H9 (cell line): ENCODE data around the gene KTN1. TPM values are rescaled to one million over a fixed set of nuclear protein-coding genes. Genes with fewer than 3 reads are reported as not detected.

Experiments
- DNase-seq: peaks from one replicate; pipeline ENCODE4 v3.0.0-alpha.2; 2017
- H2AFZ ChIP-seq: one replicate; pipeline ENCODE4 v1.6.1; 2013; ENCODE audit warnings: mild to moderate bottlenecking, low read length, control low read depth, moderate library complexity
- H2AK5ac ChIP-seq: 2 replicates; pipeline ENCODE4 v1.6.1; 2013; ENCODE audit warnings: low read length, control low read depth, mixed read lengths; ENCODE audit not compliant: insufficient read length
- H2BK120ac ChIP-seq: one replicate; pipeline ENCODE4 v1.6.1; 2013; ENCODE audit warnings: low read depth, mild to moderate bottlenecking, low read length, control low read depth, inconsistent platforms; ENCODE audit not compliant: poor library complexity, severe bottlenecking
- H2BK12ac ChIP-seq: 2 replicates; pipeline ENCODE4 v1.6.1; 2013; ENCODE audit warnings: low read length, control low read depth, mixed read lengths, low read depth; ENCODE audit not compliant: insufficient read length
- H2BK15ac ChIP-seq: 2 replicates; pipeline ENCODE4 v1.6.1; 2013; ENCODE audit warnings: low read depth, low read length, control low read depth
- H2BK20ac ChIP-seq: one replicate; pipeline ENCODE4 v1.6.1; 2013; ENCODE audit warnings: low read depth, mild to moderate bottlenecking, low read length, control low read depth, inconsistent platforms; ENCODE audit not compliant: poor library complexity, severe bottlenecking
- H2BK5ac ChIP-seq: 2 replicates; pipeline ENCODE4 v1.6.1; 2013; ENCODE audit warnings: low read length, control low read depth, mixed read lengths; ENCODE audit not compliant: insufficient read length
- H3K14ac ChIP-seq: 2 replicates; pipeline ENCODE4 v1.6.1; 2013; ENCODE audit warnings: low read length, control low read depth; ENCODE audit not compliant: insufficient read depth
- H3K18ac ChIP-seq: 2 replicates; pipeline ENCODE4 v1.6.1; 2013; ENCODE audit warnings: low read depth, mild to moderate bottlenecking, mixed read lengths, low read length, control low read depth; ENCODE audit not compliant: insufficient read length
- H3K23ac ChIP-seq: 2 replicates; pipeline ENCODE4 v1.6.1; 2013; ENCODE audit warnings: low read length, control low read depth, mixed read lengths, low read depth; ENCODE audit not compliant: insufficient read length
- H3K23me2 ChIP-seq: 2 replicates; pipeline ENCODE4 v1.6.1; 2013; ENCODE audit warnings: low read depth, mild to moderate bottlenecking, mixed read lengths, low read length, control low read depth; ENCODE audit not compliant: insufficient read length, poor library complexity, severe bottlenecking
- H3K27ac ChIP-seq: 2 replicates; pipeline ENCODE4 v1.5.1; 2013; ENCODE audit warnings: low read length, control low read depth, mixed read lengths, low read depth; ENCODE audit not compliant: insufficient read length
- H3K27me3 ChIP-seq: 2 replicates; pipeline ENCODE4 v1.6.1; 2013; ENCODE audit warnings: low read length, control low read depth, inconsistent platforms; ENCODE audit not compliant: insufficient read depth
- H3K4ac ChIP-seq: 2 replicates; pipeline ENCODE4 v1.6.1; 2013; ENCODE audit warnings: low read depth, mild to moderate bottlenecking, control low read depth, inconsistent platforms, low read length, moderate library complexity
- H3K4me1 ChIP-seq: 2 replicates; pipeline ENCODE4 v1.6.1; 2013; ENCODE audit warnings: low read length, control low read depth, inconsistent platforms; ENCODE audit not compliant: insufficient read depth
- H3K4me2 ChIP-seq: 2 replicates; pipeline ENCODE4 v1.6.1; 2013; ENCODE audit warnings: low read length, control low read depth, mixed read lengths; ENCODE audit not compliant: insufficient read length, insufficient read depth
- H3K56ac ChIP-seq: 2 replicates; pipeline ENCODE4 v1.6.1; 2013; ENCODE audit warnings: low read depth, mild to moderate bottlenecking, mixed read lengths, low read length, control low read depth; ENCODE audit not compliant: insufficient read length
- H3K79me1 ChIP-seq: 2 replicates; pipeline ENCODE4 v1.6.1; 2013; ENCODE audit warnings: low read depth, mild to moderate bottlenecking, moderate library complexity, low read length, control low read depth, inconsistent platforms; ENCODE audit not compliant: insufficient read depth, poor library complexity, severe bottlenecking
- H3K79me2 ChIP-seq: 2 replicates; pipeline ENCODE4 v1.6.1; 2013; ENCODE audit warnings: low read length, control low read depth, inconsistent platforms; ENCODE audit not compliant: insufficient read depth
- H3K9ac ChIP-seq: 2 replicates; pipeline ENCODE4 v1.6.1; 2013; ENCODE audit warnings: low read length, control low read depth, mixed read lengths; ENCODE audit not compliant: insufficient read length; ENCODE audit errors: extremely low read depth
- H3K9me3 ChIP-seq: one replicate; pipeline ENCODE4 v1.6.1; 2013; ENCODE audit warnings: low read depth, low read length, inconsistent platforms; ENCODE audit not compliant: control insufficient read depth
- H3T11ph ChIP-seq: one replicate; pipeline ENCODE4 v1.6.1; 2013; ENCODE audit warnings: mild to moderate bottlenecking, low read length, control low read depth, inconsistent platforms
- H4K20me1 ChIP-seq: one replicate; pipeline ENCODE4 v1.6.1; 2013; ENCODE audit not compliant: control insufficient read depth, insufficient read length, insufficient read depth
- H4K5ac ChIP-seq: 2 replicates; pipeline ENCODE4 v1.6.1; 2013; ENCODE audit warnings: low read depth, mild to moderate bottlenecking, mixed read lengths, low read length, control low read depth; ENCODE audit not compliant: insufficient read length
- H4K8ac ChIP-seq: replicated peaks from 2 replicates; pipeline ENCODE4 v1.6.1; 2013; ENCODE audit warnings: low read length, control low read depth, mixed read lengths, low read depth; ENCODE audit not compliant: insufficient read length
- H4K91ac ChIP-seq: 2 replicates; pipeline ENCODE4 v1.6.1; 2013; ENCODE audit warnings: low read depth, mild to moderate bottlenecking, moderate library complexity, mixed read lengths, low read length, control low read depth; ENCODE audit not compliant: insufficient read length
- H3K27ac Mint-ChIP-seq, 3 experiments: 2 replicates in 2 of 3; 3 replicates in 1 of 3; pipeline ENCODE4 v1.8.0; 2020 to 2021; ENCODE audit warnings: mixed read lengths in 3 of 3, mild to moderate bottlenecking in 1 of 3, moderate library complexity in 1 of 3
- H3K27me3 Mint-ChIP-seq: 2 replicates; pipeline ENCODE4 v1.8.0; 2021; ENCODE audit warnings: low read depth, mild to moderate bottlenecking, moderate library complexity, mixed read lengths
- H3K36me3 Mint-ChIP-seq, 3 experiments: 2 replicates in 2 of 3; 3 replicates in 1 of 3; pipeline ENCODE4 v1.8.0; 2020 to 2021; ENCODE audit warnings: low read depth in 3 of 3, mixed read lengths in 3 of 3; ENCODE audit not compliant: insufficient read depth in 1 of 3
- H3K4me1 Mint-ChIP-seq, 2 experiments: 2 replicates each; pipeline ENCODE4 v1.8.0; 2020; ENCODE audit warnings: mixed read lengths in 2 of 2
- H3K4me3 Mint-ChIP-seq, 2 experiments: 2 replicates in 1 of 2; 3 replicates in 1 of 2; pipeline ENCODE4 v1.8.0; 2020 to 2021; ENCODE audit warnings: mild to moderate bottlenecking in 2 of 2, mixed read lengths in 2 of 2, moderate library complexity in 1 of 2
- H3K9me3 Mint-ChIP-seq, 2 experiments: 2 replicates in 1 of 2; 3 replicates in 1 of 2; pipeline ENCODE4 v1.8.0; 2020; ENCODE audit warnings: mild to moderate bottlenecking in 2 of 2, mixed read lengths in 2 of 2, moderate library complexity in 1 of 2
- CTCF ChIP-seq: fragments of 200-600 bp; sonication (generic); conservative IDR thresholded peaks from 3 replicates; pipeline ENCODE4 v1.8.0; 2021; ENCODE audit warnings: antibody characterized with exemption, mild to moderate bottlenecking
- WGBS: extraction: QIAGEN DNeasy Blood & Tissue Kit; methylation state at CpG from one replicate; pipeline ENCODE4 v1.1.7; 2013; ENCODE audit warnings: missing lambda C conversion rate, low lambda C conversion rate, mixed read lengths; ENCODE audit not compliant: insufficient read length; ENCODE audit errors: extremely low coverage; 5-methylcytosine and 5-hydroxymethylcytosine counted together
- total RNA-seq: library from RNA; stranded (reverse); gene quantifications from 2 replicates; pipeline ENCODE4 v1.2.1, GENCODE V29; 2021

The KTN1 gene
- total RNA-seq, 1 experiment from 2014 or later: 128 TPM

- H3K9me3 ChIP-seq: no peaks in the 10 kb centered on the region
- Mint-ChIP-seq H3K27me3 (no peaks in the 10 kb centered on the region), H3K4me3 (no peak overlapping the region), H3K4me1 (peaks cover 16 to 20% of the 10 kb centered on the region in 2 experiments), H3K27ac (no peak overlapping the region; a peak in 2 of 7 replicates), H3K36me3 (peaks cover 10 to 16% (median 10%) of the 10 kb centered on the region in 3 experiments; a peak in 4 of 7 replicates), H3K9me3 (peaks cover 4 to 6% of the 10 kb centered on the region in 2 experiments; a peak in 3 of 5 replicates)
- H4K20me1 ChIP-seq: no peaks in the 10 kb centered on the region
- no peak overlapping the region for H3K4ac ChIP-seq
- no peak overlapping the region for H3K4me2 ChIP-seq
- no peak overlapping the region for H2BK120ac ChIP-seq
- H4K5ac ChIP-seq: no peak overlapping the region
- WGBS: no CpG with 5 or more reads among the region's 5 CpGs
- no peak overlapping the region for H2AK5ac ChIP-seq
- H2BK5ac ChIP-seq: no peak overlapping the region
- TF ChIP-seq CTCF: no peak
- H4K91ac ChIP-seq: no peak overlapping the region
- H3K9ac ChIP-seq: no peak overlapping the region
- no peaks in the 10 kb centered on the region for H3K79me1 ChIP-seq
- no peaks in the 10 kb centered on the region for H3K27me3 ChIP-seq
- no peak overlapping the region for H3K18ac ChIP-seq
- peaks cover 7% of the 10 kb centered on the region; the same call in 1 of the 2 replicates for H3K4me1 ChIP-seq
- H3T11ph ChIP-seq: no peak overlapping the region
- no peak overlapping the region for H2AFZ ChIP-seq
- no peak overlapping the region for H2BK12ac ChIP-seq
- no peak overlapping the region for H2BK15ac ChIP-seq
- H2BK20ac ChIP-seq: no peak overlapping the region
- H3K27ac ChIP-seq: no peak overlapping the region
- no peak overlapping the region for H4K8ac ChIP-seq
- no peak overlapping the region for H3K14ac ChIP-seq
- H3K23ac ChIP-seq: no peak overlapping the region
- DNase-seq: no peak
- no peak overlapping the region for H3K56ac ChIP-seq
- H3K23me2 ChIP-seq: no peaks in the 10 kb centered on the region
- H3K79me2 ChIP-seq: peaks cover 23% of the 10 kb centered on the region; the same call in 1 of the 2 replicates
These were observed 21.0 kb downstream of the KTN1 start for GRCh38 chr14:55600784-55601561.
